HL-60/S4 treated with phorbol 12-myristate 13-acetate at 8.2 ng/mL for 4 days and 3 days (cell line): ENCODE data around the gene MTCH2.
"Not testable (repeated sequence)": the region's sequence is repeated elsewhere in the genome, so short reads cannot be mapped to it uniquely, and the experiment has no call there.

Source experiments
- in situ Hi-C: fragments of 300-500 bp; cut with MboI; formaldehyde crosslinking; loops from 2 replicates; pipeline ENCODE4 v1.15.0; 2022; ENCODE audit warnings: low sequenced_read_pairs

Gene MTCH2

DNA sequence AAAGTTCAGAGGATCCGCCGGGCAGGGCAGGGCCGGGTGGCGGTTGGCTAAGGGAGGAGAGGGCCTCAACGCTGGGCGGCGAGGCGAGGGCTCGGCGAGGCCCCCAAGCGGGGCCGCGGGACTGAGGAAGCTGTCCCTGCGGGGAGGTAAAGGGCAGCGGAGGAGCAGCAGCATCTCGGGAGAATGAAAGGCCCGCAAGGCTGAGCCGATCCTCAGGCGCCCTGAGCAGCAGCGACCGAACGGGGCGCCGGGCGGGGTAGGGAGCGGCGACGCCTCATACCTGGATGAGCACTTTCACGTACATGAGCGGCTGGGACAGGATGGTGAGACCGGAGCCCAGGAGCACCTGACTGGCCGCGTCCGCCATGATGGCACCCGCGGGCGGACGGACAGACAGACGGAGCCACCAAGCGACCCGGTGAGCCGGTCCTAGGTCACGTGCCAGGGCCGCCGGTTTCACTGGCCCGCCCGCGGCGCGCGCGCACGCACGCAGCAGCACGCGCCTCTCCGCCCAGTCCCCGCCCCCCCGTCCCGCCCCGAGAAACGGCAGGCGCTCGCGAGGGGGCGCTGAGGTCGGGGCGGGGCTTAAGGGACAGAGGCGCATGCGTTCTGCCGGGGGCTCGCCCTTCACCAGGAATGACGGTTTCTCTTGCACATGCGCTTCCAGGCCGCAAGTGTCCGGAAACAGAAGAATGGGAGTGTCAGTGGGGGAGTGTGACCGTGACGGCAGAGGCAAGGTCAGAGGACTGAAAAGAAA is at the start of gene MTCH2:
Gene MTCH2, minus strand, starts transcription at position 461 of the 757 bp plus-strand sequence. Its CDS starts 94 bp downstream, at position 367.
- in situ Hi-C loops = no loop called here

DNA sequence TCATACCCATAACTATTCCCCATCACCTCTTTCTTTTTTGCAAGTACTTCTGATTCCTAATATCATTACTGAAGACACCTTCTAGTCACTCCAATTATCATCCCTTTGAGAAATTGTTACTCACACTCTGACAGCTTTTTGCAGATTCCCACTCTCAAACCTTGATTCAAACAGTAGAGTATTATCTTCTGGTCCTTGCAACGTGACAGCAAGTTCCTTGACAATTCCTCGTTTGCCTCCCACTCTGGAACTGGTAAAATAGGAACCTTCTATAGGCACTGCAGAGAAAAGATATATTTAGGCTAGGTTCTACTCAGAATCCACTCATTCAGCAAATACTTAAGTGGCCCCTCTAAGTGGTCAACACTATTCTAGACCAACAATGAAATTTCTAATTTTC is 49.6 kb upstream of the MTCH2 start:
- in situ Hi-C loops = no loop called here

DNA sequence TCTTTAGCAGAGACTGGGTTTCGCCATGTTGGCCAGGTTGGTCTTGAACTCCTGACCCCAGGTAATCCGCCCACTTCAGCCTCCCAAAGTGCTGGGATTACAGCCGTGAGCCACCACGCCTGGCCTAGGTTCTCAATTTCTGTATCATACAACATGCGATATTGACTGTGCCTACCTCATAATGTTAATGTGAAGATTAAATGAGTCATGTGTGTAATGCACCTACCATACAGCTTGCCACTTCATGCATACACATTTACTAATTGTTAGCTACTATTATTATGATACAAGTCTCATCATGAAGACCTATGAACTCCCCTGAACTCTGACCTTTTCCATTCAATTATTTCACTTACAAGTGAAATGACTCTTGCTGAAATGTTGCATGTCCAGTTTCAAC is 47.1 kb upstream of the MTCH2 start:
- in situ Hi-C loops = no loop called here

DNA sequence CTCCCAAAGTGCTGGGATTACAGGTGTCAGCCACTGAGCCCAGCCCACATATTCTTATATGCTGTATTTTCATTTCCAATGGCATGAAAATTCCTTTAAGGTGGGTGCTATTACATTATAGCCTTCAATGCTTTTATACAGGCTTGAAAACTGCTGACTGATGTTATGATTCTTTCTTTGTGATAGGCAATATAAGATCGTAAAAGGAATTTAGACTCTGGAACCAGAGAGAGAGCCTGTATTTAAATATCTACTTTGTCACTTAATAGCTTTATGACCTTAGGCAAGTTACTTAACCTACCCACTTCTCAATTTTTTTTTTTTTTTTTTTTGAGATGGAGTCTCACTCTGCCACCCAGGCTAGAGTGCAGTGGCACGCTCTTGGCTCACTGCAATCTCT is 46.6 kb upstream of the MTCH2 start:
- in situ Hi-C loops = no loop called here

DNA sequence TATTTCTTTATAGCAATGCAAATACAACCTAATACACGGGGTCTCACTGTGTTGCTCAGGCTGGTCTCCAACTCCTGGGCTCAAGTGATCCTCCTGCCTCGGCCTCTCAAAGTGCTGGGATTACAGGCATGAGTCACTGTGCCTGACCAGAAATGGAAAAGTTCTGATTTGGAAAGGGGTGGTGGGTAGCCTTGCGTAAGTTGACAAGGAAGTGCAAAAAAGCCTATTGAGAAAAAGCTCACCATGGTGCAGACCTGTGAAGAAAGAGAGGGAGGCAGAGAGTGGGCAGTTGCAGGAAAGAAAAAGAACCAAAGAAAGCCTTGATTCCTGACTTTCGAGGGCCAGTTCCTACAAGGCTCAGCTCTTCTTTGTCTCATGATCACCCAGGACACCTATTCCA is 45.8 kb upstream of the MTCH2 start:
- in situ Hi-C loops = no loop called here

DNA sequence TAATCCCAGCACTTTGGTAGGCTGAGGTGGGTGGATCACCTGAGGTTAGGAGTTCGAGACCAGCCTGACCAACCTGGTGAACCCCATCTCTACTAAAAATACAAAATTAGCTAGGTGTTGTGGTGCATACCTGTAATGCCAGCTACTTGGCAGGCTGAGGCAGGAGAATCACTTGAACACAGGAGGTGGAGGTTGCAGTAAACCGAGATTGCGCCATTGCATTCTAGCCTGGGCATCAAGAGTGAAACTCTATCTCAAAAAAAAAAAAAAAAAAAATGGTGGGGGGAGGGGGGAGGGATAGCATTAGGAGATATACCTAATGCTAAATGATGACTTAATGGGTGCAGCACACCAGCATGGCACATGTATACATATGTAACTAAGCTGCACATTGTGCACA is 44.3 kb upstream of the MTCH2 start:
- in situ Hi-C loops = not testable (repeated sequence)

DNA sequence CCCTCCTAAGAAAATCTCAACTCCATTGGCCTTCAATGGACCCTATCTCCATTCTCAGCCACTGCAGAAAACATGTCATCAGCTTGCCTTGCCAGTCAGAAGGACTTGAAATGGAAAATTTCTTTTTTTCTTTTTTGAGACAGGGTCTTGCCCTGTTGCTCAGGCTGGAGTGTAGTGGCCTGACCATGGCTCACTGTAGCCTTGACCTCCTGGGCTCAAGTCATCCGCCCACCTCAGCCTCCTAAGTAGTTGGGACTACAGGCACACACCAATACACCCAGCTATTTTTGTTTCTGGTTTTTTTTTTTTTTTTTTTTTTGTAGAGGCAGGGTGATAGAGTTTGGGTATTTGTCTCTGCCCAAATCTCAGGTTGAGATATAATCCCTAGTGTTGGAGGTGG is 43.8 kb upstream of the MTCH2 start:
- in situ Hi-C loops = no loop called here

DNA sequence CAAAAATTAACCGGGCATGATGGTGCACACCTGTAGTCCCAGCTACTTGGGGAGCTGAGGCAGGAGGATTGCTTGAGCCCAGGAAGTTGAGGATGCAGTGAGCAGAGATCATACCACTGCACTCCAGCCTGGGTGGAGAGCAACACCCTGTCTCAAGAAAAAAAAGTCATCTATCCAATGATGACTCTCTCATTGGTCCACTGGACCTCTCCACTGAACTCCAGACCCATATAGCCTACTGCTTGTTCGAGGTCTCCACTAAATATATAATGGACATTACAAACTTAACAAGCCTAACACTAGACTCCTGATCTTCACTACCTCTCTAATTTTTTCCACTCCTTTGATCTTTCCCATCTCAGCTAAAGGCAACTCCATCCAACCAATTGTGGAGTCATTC is 33.5 kb upstream of the MTCH2 start:
- in situ Hi-C loops = no loop called here

DNA sequence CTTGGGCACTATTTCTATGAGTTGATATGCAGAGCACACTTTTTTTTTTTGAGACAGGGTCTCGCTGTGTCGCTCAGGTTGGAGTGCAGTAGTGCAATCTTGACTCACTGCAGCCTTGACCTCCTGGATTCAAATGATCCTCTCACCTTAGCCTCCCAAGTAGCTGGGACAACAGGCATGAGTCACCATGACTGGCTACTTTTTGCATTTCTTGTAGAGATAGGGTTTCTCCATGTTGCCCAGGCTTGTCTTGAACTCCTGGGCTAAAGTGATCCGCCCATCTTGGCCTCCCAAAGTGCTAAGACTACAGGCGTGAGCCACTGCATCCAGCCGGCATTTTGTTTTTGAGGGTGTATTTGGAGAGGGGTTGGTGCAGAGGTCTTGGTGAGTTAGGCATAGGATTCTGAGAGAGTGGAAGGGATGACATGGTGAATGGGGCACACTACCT is 29.9 kb upstream of the MTCH2 start:
- in situ Hi-C loops = no loop called here

DNA sequence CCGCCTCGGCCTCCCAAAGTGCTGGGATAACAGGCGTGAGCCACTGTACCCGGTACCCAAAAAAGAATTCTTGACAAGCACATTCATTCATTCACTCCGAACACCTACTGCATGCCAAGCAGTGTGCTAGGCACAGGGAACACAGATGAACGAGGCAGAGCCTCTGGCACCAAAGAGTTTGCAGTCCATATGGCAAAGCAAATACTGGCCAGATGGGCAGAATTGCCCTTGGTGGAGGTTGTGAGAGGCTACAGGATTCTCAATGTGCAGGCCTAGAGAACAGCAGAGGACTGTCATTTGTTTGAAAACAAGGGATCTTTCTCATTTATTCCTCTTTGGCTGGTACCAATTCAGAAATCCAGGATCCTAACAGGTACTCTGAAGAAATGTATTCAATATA is 27.5 kb upstream of the MTCH2 start:
- in situ Hi-C loops = no loop called here

DNA sequence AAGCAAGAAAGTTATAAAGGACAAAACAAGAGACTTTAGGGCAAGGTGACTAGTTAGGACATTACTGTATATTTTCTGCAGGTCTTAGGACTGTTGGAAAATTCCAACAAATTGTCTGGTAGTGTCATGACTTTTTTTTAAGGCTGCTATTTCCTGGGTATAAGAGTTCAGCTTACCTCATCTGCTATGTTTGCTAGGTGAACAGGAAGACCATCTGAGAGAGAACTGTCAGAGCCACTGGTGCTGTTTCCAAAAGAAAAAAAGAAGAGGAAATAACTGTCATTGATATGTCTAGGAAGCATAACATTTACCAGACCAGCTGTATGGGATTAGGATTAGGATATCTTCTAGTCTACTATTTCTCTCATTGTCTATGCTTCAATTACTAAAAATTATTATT is 26.3 kb upstream of the MTCH2 start:
- in situ Hi-C loops = no loop called here

DNA sequence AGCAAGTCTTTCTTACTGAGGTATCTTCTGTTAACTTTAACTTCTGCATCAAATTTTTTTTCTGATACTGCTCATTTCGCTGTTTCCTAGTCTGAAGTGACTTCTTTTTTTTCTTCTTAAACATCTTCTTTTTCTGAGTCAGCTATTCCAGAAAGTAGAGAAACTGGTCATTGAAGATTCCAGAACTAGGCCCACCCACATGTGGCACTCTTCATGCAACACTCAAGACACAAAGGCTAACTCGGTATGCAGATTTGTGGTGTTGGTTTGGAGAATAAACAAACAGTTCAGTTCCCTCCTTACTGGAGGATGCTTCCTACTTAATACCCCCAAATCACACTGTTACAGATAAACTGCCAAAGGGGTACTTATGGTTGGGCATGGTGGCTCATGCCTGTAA is 25.2 kb upstream of the MTCH2 start:
- in situ Hi-C loops = no loop called here

DNA sequence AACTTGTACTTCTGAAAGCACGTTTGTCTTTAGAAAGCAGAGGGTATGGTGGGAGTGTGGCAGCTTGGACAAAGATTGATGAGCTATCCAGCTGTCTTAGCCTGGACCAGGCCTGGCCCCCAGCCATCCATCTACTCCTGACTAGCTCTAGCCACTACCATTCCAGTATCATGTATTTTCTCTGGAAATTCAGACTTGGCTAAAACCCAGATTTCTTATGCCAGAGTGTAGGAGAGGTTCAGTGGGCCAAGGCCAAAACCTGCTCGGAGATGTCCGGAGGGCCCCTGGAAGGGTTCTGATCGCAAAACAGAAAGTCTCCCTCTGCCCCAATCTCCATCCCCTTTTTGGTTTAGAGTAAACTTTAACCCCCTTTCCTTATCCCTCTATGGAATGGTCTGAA is 24.8 kb upstream of the MTCH2 start:
- in situ Hi-C loops = no loop called here

DNA sequence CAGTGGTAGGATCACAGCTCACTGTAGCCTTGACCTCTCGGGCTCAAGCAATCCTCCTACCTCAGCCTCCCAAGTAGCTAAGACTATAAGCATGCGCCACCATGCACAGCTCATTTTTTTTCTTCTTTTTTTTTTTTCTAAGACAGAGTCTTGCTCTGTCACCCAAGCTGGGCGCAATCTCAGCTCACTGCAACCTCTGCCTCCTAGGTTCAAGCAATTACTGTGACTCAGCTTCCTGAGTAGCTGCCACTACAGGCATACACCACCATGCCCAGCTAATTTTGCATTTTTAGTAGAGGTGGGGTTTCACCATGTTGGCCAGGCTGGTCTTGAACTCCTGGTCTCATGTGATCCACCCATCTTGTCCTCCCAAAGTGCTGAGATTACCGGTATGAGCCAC is 22.6 kb upstream of the MTCH2 start:
- in situ Hi-C loops = not testable (repeated sequence)

DNA sequence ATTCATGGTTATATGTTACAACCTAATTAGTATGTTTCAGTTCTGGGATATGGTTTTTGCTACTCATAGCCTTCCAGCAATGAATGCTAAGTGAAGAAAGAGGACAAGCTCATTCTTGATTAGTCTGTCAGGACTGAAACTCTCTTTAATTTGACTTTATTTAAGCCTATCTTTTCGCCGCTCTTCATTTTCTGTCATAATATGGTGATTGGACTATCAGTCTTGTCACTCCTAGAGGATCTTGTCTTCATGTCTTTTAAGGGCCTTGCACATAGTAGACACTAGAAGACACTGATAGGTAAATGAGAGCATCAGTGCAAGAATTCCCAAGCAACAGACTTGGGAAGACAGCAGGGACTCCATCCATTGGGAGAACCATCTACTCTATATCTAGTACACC is 18.9 kb upstream of the MTCH2 start:
- in situ Hi-C loops = no loop called here

DNA sequence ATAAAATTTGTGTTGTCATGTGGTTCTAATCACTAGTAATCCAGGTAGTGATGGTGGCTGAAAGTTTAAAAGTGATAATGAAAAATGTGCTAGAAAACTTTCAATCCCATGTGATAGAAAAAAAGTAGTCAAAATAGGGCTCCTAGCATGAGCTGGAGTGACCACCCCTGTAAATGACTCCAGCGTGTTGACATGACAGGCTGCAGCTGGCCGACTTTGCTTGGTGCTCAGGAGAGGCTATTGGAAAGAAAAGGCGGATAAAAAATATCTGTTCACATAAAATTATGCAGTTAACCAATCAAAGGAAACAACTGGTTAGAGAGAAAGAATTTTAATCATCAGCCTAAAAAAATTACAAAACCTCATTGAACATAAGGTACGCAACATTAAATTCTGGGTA is 16.9 kb upstream of the MTCH2 start:
- in situ Hi-C loops = no loop called here

DNA sequence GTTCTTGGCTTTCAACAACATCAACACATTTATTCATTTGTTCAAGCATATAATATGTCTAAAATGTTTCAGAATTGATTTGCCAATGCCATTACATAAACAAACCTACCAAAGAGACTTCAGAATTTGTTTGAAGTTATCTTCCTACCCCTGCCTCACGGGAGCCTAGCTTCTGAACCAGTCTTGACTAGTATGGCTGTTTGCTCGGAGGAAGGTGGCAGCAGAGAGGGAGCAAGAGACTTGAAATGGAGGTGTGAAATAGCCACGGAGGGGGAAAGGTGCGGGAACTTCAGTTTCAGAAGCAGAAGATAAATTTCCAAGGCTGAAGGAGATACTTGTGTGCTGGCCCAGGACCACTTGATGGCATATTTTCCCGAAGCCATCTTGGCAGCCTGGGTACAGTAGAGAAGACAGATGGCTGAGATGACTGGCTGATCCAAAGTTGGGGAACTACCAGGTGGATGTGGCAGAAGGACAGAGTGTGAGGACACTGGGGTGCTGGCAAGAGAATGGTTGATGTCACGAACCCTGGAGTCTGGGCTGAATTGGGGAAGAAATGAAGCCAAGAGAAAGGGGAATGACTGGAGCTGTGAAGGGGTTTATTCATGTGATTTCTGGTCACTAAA is 14.0 kb upstream of the MTCH2 start:
- in situ Hi-C loops = no loop called here

DNA sequence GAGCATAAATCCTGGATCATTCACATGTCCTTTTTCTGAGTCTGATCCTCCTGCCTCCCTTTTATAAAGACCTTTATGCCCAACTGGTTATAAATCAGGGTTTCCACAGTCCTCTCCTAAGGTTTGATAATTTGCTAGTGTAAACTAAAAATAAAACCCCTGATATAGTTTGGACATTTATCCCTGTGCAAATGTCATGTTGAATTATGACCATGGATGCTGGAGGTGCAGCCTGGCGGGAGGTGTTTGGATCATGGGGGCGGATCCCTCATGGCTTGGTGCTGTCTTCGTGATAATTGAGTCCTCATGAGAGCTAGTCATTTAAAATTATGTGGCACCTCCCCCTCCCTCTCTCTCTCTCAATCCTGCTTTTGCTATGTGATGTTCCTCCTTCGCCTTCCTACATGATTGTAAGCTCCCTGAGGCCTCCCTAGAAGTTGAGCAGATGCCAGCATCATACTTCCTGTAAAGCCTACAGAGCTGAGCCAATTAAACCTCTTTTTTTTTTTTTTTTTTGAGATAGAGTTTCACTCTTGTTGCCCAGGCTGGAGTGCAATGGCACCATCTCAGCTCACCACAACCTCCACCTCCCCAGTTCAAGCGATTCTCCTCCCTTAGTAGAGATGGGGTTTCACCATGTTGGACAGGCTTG is 9.6 kb upstream of the MTCH2 start:
- in situ Hi-C loops = no loop called here

DNA sequence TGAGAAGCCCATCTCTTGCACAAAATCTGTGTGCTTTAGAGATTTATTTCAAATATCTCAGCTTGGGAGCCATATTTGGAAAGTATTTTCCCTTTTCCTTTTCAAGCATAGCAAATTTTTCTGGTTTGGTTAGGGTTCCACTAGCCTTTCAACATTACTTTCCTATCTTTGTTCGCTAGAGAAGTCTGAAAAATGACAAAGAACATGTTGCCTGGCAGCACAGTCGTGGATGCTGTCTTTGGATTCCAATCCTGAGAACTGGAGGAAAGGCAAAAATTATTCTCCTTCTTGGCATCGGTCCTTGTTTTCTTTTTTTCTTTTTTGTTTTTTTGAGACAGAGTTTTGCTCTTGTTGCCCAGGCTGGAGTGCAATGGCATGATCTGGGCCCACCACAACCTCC is 6.9 kb upstream of the MTCH2 start:
- in situ Hi-C loops = no loop called here

DNA sequence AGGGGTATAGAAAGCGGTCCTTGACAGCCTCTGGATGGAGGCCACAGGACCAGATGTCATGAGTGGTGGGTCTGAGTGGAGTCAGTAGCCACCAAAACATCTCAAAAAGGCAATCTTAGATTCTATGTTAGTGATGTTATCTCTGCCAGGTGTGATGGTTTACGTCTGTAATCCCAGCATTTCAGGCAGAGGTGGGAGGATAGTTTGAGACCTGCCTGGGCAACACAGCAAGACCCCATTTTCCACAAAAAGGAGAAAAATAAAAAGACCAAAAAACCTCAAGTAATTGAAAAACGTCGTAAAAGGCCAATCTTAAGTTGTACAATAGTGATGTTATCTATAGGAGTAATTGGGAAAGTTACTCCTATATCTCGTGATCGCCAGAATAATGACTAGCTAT is 3.7 kb upstream of the MTCH2 start:
- in situ Hi-C loops = no loop called here

DNA sequence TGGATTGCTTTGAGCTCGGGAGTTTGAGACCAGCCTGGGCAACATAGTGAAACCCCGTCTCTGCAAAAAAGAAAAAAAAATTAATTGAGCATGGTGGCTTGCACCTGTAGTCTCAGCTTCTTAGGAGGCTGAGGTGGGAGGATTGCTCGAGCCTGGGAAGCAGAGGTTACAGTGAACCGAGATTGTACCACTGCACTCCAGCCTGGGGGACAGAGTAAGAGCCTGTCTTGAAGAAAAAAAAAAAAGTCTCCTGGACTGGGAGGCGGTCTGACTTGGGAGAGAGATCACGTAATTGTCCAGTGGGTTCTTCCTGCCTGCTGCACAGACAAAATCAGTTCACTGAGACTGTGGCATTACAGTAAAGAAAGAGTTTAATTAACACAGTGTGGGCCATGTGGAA is 3.1 kb upstream of the MTCH2 start:
- in situ Hi-C loops = no loop called here

DNA sequence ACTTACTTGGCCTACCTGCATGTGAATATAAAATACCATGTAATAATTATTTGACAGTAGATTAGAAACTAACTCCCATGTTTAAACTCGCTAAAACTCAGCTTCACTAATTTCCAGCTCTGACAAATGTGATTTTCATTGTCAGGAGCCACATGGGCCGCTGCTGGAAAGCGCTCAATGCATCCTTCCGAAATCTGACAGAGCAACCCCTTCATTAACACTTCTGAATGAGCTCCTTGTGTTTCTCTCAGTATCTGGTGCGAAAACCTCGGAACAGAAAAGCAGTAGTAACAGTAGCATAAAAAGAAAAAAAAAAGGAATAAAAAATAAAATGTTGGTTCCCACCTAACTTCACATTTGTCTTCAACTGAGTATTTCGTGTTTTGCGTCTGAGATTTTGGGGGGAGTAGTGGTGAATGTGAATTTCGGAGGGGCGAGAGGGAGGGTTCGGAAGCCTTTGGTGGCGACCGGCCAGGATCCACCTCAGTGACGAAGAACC is 710 bp downstream of the MTCH2 start:
- in situ Hi-C loops = no loop called here
